ENCODE measurements around the gene SLC8A2. TPM values are rescaled to one million over a fixed set of nuclear protein-coding genes. Genes with fewer than 3 reads are reported as not detected.

SLC8A2 gene
- total and polyA plus RNA-seq, 2 of the 8 experiments (the other 6 are each of a cell fraction or from before 2014, with no cell fraction given), result 7.3 to 12.4 TPM

- H2BK20ac ChIP-seq (ENCODE audit: low read length), result no peak overlapping the region
- no peak overlapping the region for H4K5ac ChIP-seq (ENCODE audit: insufficient read length, low read depth, low read length)
- no peak overlapping the region for H2AFZ ChIP-seq (ENCODE audit: low read length)
- no peak overlapping the region for H3K9ac ChIP-seq (replicated peaks in 1 of 4; ENCODE audit: extremely low read depth in 1 of 4, low read depth in 3 of 4, low read length in 3 of 4)
- H2BK5ac ChIP-seq (ENCODE audit: low read depth, low read length), result no peak overlapping the region
- no peaks in the 10 kb centered on the region for H3K79me2 ChIP-seq (ENCODE audit: control insufficient read depth in 1 of 2, insufficient read depth in 2 of 2, low read length in 2 of 2)
- DNase-seq (ENCODE audit: low read depth in 1 of 2, low spot score in 2 of 2), result no peak
- H3K18ac ChIP-seq (ENCODE audit: extremely low read depth, low read length), result no peak overlapping the region; the same call in 1 of the 2 replicates
- WGBS, 2 experiments (ENCODE audit: extremely low coverage in 1 of 2, insufficient coverage in 1 of 2, insufficient read length in 1 of 2, insufficient replicate concordance in 2 of 2, low coverage in 1 of 2, low lambda C conversion rate in 2 of 2, missing lambda C conversion rate in 1 of 2), result 88% methylated on average over 18 of the region's 18 CpGs; no CpG with 5 or more reads in 1 of the 2 experiments
- H3K23me2 ChIP-seq (ENCODE audit: low read depth, low read length), result peaks cover 6% of the 10 kb centered on the region; the same call in 1 of the 2 replicates
- peaks cover 3 to 6% (median 5%) of the 10 kb centered on the region in 4 experiments; a peak in 4 of 8 replicates for H3K36me3 ChIP-seq (ENCODE audit: control insufficient read depth in 2 of 4, insufficient read depth in 4 of 4, low read length in 3 of 4)
- no peak overlapping the region for H2BK15ac ChIP-seq (ENCODE audit: low read length)
- H3K4me1 ChIP-seq (replicated peaks in 1 of 4; ENCODE audit: control insufficient read depth in 3 of 4, insufficient read depth in 4 of 4, low read length in 3 of 4), result peaks cover 0 to 4% (median 1%) of the 10 kb centered on the region in 4 experiments; a peak in 2 of 7 replicates
- H3K14ac ChIP-seq (ENCODE audit: insufficient read length), result no peak overlapping the region
- no peak overlapping the region for H4K91ac ChIP-seq (replicated peaks; ENCODE audit: insufficient read length, low read length)
- CTCF ChIA-PET (ENCODE audit: partially characterized antibody), result interaction anchor here (0.7 to 4.7 kb wide), 7 partner anchors 8 to 220 kb away, joined by 3 to 32 read pairs (median 4); partner anchors contain the start of genes EHD2 and KPTN
- no peak overlapping the region for H2BK120ac ChIP-seq (replicated peaks; ENCODE audit: low read depth, low read length)
- H3K27ac ChIP-seq (ENCODE audit: low read depth, low read length), result no peak overlapping the region
- no peak overlapping the region for H2AK5ac ChIP-seq (ENCODE audit: low read depth, low read length)
- FAIRE-seq, result no peak
- H3K23ac ChIP-seq (ENCODE audit: insufficient read length), result no peak overlapping the region
- peaks cover 1 to 12% of the 10 kb centered on the region in 2 experiments for H4K20me1 ChIP-seq (replicated peaks in 1 of 2; ENCODE audit: control insufficient read depth in 1 of 2, insufficient read depth in 2 of 2, low read length in 2 of 2)
- no peaks in the 10 kb centered on the region for H3K27me3 ChIP-seq (replicated peaks in 1 of 4; ENCODE audit: control insufficient read depth in 3 of 4, extremely low read depth in 1 of 4, insufficient read depth in 3 of 4, low read length in 3 of 4)
- no peak overlapping the region for H3K56ac ChIP-seq (replicated peaks; ENCODE audit: insufficient read length, low read depth, low read length)
- no peak overlapping the region for H3K4me2 ChIP-seq (ENCODE audit: insufficient read depth in 1 of 2, low read depth in 2 of 2, low read length in 2 of 2)
- H4K8ac ChIP-seq (ENCODE audit: extremely low read depth, insufficient read depth, low read length), result no peak overlapping the region
- H2BK12ac ChIP-seq (ENCODE audit: low read depth, low read length), result no peak overlapping the region
- no peaks in the 10 kb centered on the region for H3K9me3 ChIP-seq (ENCODE audit: insufficient read depth in 2 of 2, low read depth in 1 of 2, low read length in 1 of 2)
- no peaks in the 10 kb centered on the region; the same call in 1 of the 2 replicates for H3K79me1 ChIP-seq (ENCODE audit: low read depth, low read length)
- POLR2A ChIA-PET (ENCODE audit: partially characterized antibody), result interaction anchor here (7.6 kb wide), 1 partner anchor 8 kb away, joined by 55 read pairs; the partner anchor contains the start of gene KPTN
- H3K4me3 ChIP-seq (ENCODE audit: extremely low read depth in 1 of 4, insufficient read depth in 2 of 4, low read depth in 3 of 4, low read length in 4 of 4), result no peak overlapping the region
- H3K4ac ChIP-seq (replicated peaks; ENCODE audit: insufficient read length, low read depth, low read length), result no peak overlapping the region
- TF ChIP-seq POLR2AphosphoS5 (IDR thresholded peaks at IDR 0.05; ENCODE audit: low read depth, low read length) (no peak), NANOG (IDR thresholded peaks at IDR 0.05; ENCODE audit: insufficient read depth, low read depth, low read length, poor library complexity, severe bottlenecking) (no peak), SUZ12 (IDR thresholded peaks at IDR 0.05; ENCODE audit: low read length) (no peak), SP4 (IDR thresholded peaks at IDR 0.05; ENCODE audit: low read length) (no peak)
These were observed 21.9 kb upstream of the SLC8A2 start for GRCh38 chr19:47493378-47494210.
